ENCODE measurements around the gene FAM184B.

FAM184B gene

GRCh38 chr4:17771284-17771908, 10.0 kb downstream of the FAM184B start:
- no peak overlapping the region for H2AFZ ChIP-seq (ENCODE audit: low read length)
- no peaks in the 10 kb centered on the region for H3K9me3 ChIP-seq (ENCODE audit: insufficient read depth, low read depth, low read length)
- TF ChIP-seq CTCF (conservative IDR thresholded peaks at IDR 0.05; ENCODE audit: low read length) (no peak), EZH2phosphoT487 (IDR thresholded peaks at IDR 0.05; ENCODE audit: borderline replicate concordance) (no peak)
- no peaks in the 10 kb centered on the region for H3K4me1 ChIP-seq (ENCODE audit: insufficient read depth, low read length, poor library complexity, severe bottlenecking)
- H3K27me3 ChIP-seq (ENCODE audit: insufficient read depth, low read length, poor library complexity, severe bottlenecking), result no peaks in the 10 kb centered on the region
- H3K9me2 ChIP-seq (replicated peaks; ENCODE audit: low read depth, low read length), result no peaks in the 10 kb centered on the region
- H4K20me1 ChIP-seq (ENCODE audit: insufficient read depth, low read length, poor library complexity, severe bottlenecking), result no peaks in the 10 kb centered on the region
- no peaks in the 10 kb centered on the region for H3K36me3 ChIP-seq (ENCODE audit: insufficient read depth, low read length)
- no peak overlapping the region for H3K4me3 ChIP-seq (ENCODE audit: low read length, poor library complexity, severe bottlenecking)
- no peaks in the 10 kb centered on the region for H3F3A ChIP-seq (ENCODE audit: low read depth)
- H3K4me2 ChIP-seq (ENCODE audit: low read depth, low read length, poor library complexity, severe bottlenecking), result no peak overlapping the region
- H3K79me2 ChIP-seq (ENCODE audit: insufficient read depth, low read length), result no peaks in the 10 kb centered on the region
- H3K9ac ChIP-seq (ENCODE audit: low read depth, low read length, poor library complexity, severe bottlenecking), result no peak overlapping the region

- H2AFZ ChIP-seq (ENCODE audit: low read length), result no peak overlapping the region
- no peaks in the 10 kb centered on the region for H3K79me2 ChIP-seq (ENCODE audit: insufficient read depth, low read length)
- H3K9ac ChIP-seq (ENCODE audit: low read depth, low read length, poor library complexity, severe bottlenecking), result no peak overlapping the region
- H4K20me1 ChIP-seq (ENCODE audit: insufficient read depth, low read length, poor library complexity, severe bottlenecking), result no peaks in the 10 kb centered on the region
- no peaks in the 10 kb centered on the region for H3K9me3 ChIP-seq (ENCODE audit: insufficient read depth, low read depth, low read length)
- no peaks in the 10 kb centered on the region for H3K27me3 ChIP-seq (ENCODE audit: insufficient read depth, low read length, poor library complexity, severe bottlenecking)
- H3F3A ChIP-seq (ENCODE audit: low read depth), result no peaks in the 10 kb centered on the region
- H3K4me1 ChIP-seq (ENCODE audit: insufficient read depth, low read length, poor library complexity, severe bottlenecking), result no peaks in the 10 kb centered on the region
- no peak overlapping the region for H3K4me3 ChIP-seq (ENCODE audit: low read length, poor library complexity, severe bottlenecking)
- no peaks in the 10 kb centered on the region for H3K9me2 ChIP-seq (replicated peaks; ENCODE audit: low read depth, low read length)
- H3K4me2 ChIP-seq (ENCODE audit: low read depth, low read length, poor library complexity, severe bottlenecking), result no peak overlapping the region
- H3K36me3 ChIP-seq (ENCODE audit: insufficient read depth, low read length), result no peaks in the 10 kb centered on the region
- TF ChIP-seq CTCF (conservative IDR thresholded peaks at IDR 0.05; ENCODE audit: low read length) (no peak), EZH2phosphoT487 (IDR thresholded peaks at IDR 0.05; ENCODE audit: borderline replicate concordance) (no peak)
Measured at GRCh38 chr4:17770845-17771244, 10.6 kb downstream of the FAM184B start.

GRCh38 chr4:17769406-17770174, 11.8 kb downstream of the FAM184B start:
- no peak overlapping the region for H3K9ac ChIP-seq (ENCODE audit: low read depth, low read length, poor library complexity, severe bottlenecking)
- H4K20me1 ChIP-seq (ENCODE audit: insufficient read depth, low read length, poor library complexity, severe bottlenecking), result no peaks in the 10 kb centered on the region
- TF ChIP-seq CTCF (conservative IDR thresholded peaks at IDR 0.05; ENCODE audit: low read length), result no peak
- no peak for TF ChIP-seq EZH2phosphoT487 (IDR thresholded peaks at IDR 0.05; ENCODE audit: borderline replicate concordance)
- no peak overlapping the region for H2AFZ ChIP-seq (ENCODE audit: low read length)
- H3K4me2 ChIP-seq (ENCODE audit: low read depth, low read length, poor library complexity, severe bottlenecking), result no peak overlapping the region
- H3K9me3 ChIP-seq (ENCODE audit: insufficient read depth, low read depth, low read length), result no peaks in the 10 kb centered on the region
- H3K9me2 ChIP-seq (replicated peaks; ENCODE audit: low read depth, low read length), result no peaks in the 10 kb centered on the region
- H3K4me1 ChIP-seq (ENCODE audit: insufficient read depth, low read length, poor library complexity, severe bottlenecking), result peaks cover 5% of the 10 kb centered on the region
- H3K4me3 ChIP-seq (ENCODE audit: low read length, poor library complexity, severe bottlenecking), result no peak overlapping the region
- no peaks in the 10 kb centered on the region for H3F3A ChIP-seq (ENCODE audit: low read depth)
- H3K36me3 ChIP-seq (ENCODE audit: insufficient read depth, low read length), result no peaks in the 10 kb centered on the region
- H3K79me2 ChIP-seq (ENCODE audit: insufficient read depth, low read length), result no peaks in the 10 kb centered on the region
- H3K27me3 ChIP-seq (ENCODE audit: insufficient read depth, low read length, poor library complexity, severe bottlenecking), result no peaks in the 10 kb centered on the region
